Measurements from ENCODE around the gene ATM.
"Not testable (repeated sequence)": the region's sequence is repeated elsewhere in the genome, so short reads cannot be mapped to it uniquely, and the experiment has no call there.

The ATM gene

GRCh38 chr11:108370315-108370714 is 147.4 kb downstream of the ATM start:
- Histone ChIP-seq H3K36me3 (ENCODE audit: control insufficient read depth, low read length) (peaks cover 28% of the 10 kb centered on the region), H3K9me2 (replicated peaks; ENCODE audit: control insufficient read depth, low read length) (no peaks in the 10 kb centered on the region), H3K27ac (ENCODE audit: low read depth, low read length) (no peak overlapping the region), H3K4me1 (ENCODE audit: control insufficient read depth, low read length) (no peaks in the 10 kb centered on the region), H3K9me3 (ENCODE audit: control insufficient read depth, insufficient read depth, low read length) (no peaks in the 10 kb centered on the region), H3K4me3 (ENCODE audit: low read length) (no peak overlapping the region), H3K79me2 (ENCODE audit: control insufficient read depth, low read length) (no peaks in the 10 kb centered on the region), H3K27me3 (ENCODE audit: control insufficient read depth, low read length) (no peaks in the 10 kb centered on the region), H4K20me1 (ENCODE audit: control insufficient read depth, insufficient read depth, low read depth, low read length) (no peaks in the 10 kb centered on the region), H3K4me2 (ENCODE audit: low read length) (no peak overlapping the region), H3F3A (ENCODE audit: control insufficient read depth, insufficient read depth) (no peaks in the 10 kb centered on the region)
- TF ChIP-seq, protein P1, sequence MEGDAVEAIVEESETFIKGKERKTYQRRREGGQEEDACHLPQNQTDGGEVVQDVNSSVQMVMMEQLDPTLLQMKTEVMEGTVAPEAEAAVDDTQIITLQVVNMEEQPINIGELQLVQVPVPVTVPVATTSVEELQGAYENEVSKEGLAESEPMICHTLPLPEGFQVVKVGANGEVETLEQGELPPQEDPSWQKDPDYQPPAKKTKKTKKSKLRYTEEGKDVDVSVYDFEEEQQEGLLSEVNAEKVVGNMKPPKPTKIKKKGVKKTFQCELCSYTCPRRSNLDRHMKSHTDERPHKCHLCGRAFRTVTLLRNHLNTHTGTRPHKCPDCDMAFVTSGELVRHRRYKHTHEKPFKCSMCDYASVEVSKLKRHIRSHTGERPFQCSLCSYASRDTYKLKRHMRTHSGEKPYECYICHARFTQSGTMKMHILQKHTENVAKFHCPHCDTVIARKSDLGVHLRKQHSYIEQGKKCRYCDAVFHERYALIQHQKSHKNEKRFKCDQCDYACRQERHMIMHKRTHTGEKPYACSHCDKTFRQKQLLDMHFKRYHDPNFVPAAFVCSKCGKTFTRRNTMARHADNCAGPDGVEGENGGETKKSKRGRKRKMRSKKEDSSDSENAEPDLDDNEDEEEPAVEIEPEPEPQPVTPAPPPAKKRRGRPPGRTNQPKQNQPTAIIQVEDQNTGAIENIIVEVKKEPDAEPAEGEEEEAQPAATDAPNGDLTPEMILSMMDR (IDR thresholded peaks at IDR 0.05; ENCODE audit: low read depth, low read length, poor library complexity, severe bottlenecking), result no peak
- no peak for TF ChIP-seq EZH2phosphoT487 (IDR thresholded peaks at IDR 0.05; ENCODE audit: borderline replicate concordance, low read length)

- Histone ChIP-seq H3K4me3 (ENCODE audit: low read length) (no peak overlapping the region), H3K4me1 (ENCODE audit: control insufficient read depth, low read length) (no peaks in the 10 kb centered on the region), H3K36me3 (ENCODE audit: control insufficient read depth, low read length) (peaks cover 22% of the 10 kb centered on the region), H3K27me3 (ENCODE audit: control insufficient read depth, low read length) (no peaks in the 10 kb centered on the region), H3K9me2 (replicated peaks; ENCODE audit: control insufficient read depth, low read length) (no peaks in the 10 kb centered on the region), H3K79me2 (ENCODE audit: control insufficient read depth, low read length) (no peaks in the 10 kb centered on the region), H3K9me3 (ENCODE audit: control insufficient read depth, insufficient read depth, low read length) (no peaks in the 10 kb centered on the region), H3F3A (ENCODE audit: control insufficient read depth, insufficient read depth) (no peaks in the 10 kb centered on the region), H3K4me2 (ENCODE audit: low read length) (no peak overlapping the region), H3K27ac (ENCODE audit: low read depth, low read length) (no peak overlapping the region), H4K20me1 (ENCODE audit: control insufficient read depth, insufficient read depth, low read depth, low read length) (no peaks in the 10 kb centered on the region)
- TF ChIP-seq, protein P1 (IDR thresholded peaks at IDR 0.05; ENCODE audit: low read depth, low read length, poor library complexity, severe bottlenecking), result no peak
- no peak for TF ChIP-seq EZH2phosphoT487 (IDR thresholded peaks at IDR 0.05; ENCODE audit: borderline replicate concordance, low read length)
Observed at GRCh38 chr11:108370990-108371389, 148.1 kb downstream of the ATM start.

DNA sequence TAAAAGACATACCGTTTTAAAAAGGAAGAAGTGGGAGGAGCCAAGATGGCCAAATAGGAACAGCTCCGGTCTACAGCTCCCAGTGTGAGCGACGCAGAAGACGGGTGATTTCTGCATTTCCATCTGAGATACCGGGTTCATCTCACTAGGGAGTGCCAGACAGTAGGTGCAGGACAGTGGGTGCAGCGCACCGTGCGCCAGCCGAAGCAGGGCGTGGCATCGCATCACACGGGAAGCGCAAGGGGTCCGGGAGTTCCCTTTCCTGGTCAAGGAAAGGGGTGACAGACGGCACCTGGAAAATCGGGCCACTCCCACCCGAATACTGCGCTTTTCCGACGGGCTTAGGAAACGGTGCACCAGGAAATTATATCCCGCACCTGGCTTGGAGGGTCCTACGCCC is 150.6 kb downstream of the ATM start:
- not testable (repeated sequence) for H3K4me2 ChIP-seq (ENCODE audit: low read length); H3K36me3 ChIP-seq (ENCODE audit: control insufficient read depth, low read length); H3K27me3 ChIP-seq (ENCODE audit: control insufficient read depth, low read length); H3K9me3 ChIP-seq (ENCODE audit: control insufficient read depth, insufficient read depth, low read length); H3F3A ChIP-seq (ENCODE audit: control insufficient read depth, insufficient read depth); H3K9me2 ChIP-seq (replicated peaks; ENCODE audit: control insufficient read depth, low read length); H3K79me2 ChIP-seq (ENCODE audit: control insufficient read depth, low read length); H3K4me3 ChIP-seq (ENCODE audit: low read length); H4K20me1 ChIP-seq (ENCODE audit: control insufficient read depth, insufficient read depth, low read depth, low read length); H3K4me1 ChIP-seq (ENCODE audit: control insufficient read depth, low read length); H3K27ac ChIP-seq (ENCODE audit: low read depth, low read length)

DNA sequence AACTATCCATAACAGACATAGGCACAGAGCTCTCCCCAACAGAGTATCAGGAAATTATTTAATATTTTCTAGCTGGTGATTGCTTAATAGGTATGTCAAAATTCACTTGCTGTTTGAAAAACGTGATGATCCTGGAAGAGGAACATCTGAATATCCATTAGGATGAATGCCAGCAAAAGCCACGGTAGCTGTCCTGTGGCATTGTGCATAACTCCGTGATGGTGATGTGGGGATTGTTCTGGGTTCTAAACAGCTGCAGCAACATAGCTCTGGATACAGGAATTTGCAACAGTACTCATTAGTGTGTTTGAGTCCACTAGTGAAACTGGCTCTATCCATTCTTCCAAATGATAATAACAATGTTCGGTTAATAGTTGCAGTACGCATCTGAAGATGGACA is 165.7 kb downstream of the ATM start:
- Histone ChIP-seq H3K4me3 (ENCODE audit: low read length) (no peak overlapping the region), H3K9me2 (replicated peaks; ENCODE audit: control insufficient read depth, low read length) (no peaks in the 10 kb centered on the region), H3K4me2 (ENCODE audit: low read length) (no peak overlapping the region), H3K9me3 (ENCODE audit: control insufficient read depth, insufficient read depth, low read length) (no peaks in the 10 kb centered on the region), H3F3A (ENCODE audit: control insufficient read depth, insufficient read depth) (no peaks in the 10 kb centered on the region), H3K36me3 (ENCODE audit: control insufficient read depth, low read length) (no peaks in the 10 kb centered on the region), H3K79me2 (ENCODE audit: control insufficient read depth, low read length) (no peaks in the 10 kb centered on the region), H3K4me1 (ENCODE audit: control insufficient read depth, low read length) (no peaks in the 10 kb centered on the region), H4K20me1 (ENCODE audit: control insufficient read depth, insufficient read depth, low read depth, low read length) (no peaks in the 10 kb centered on the region), H3K27me3 (ENCODE audit: control insufficient read depth, low read length) (no peaks in the 10 kb centered on the region), H3K27ac (ENCODE audit: low read depth, low read length) (no peak overlapping the region)
- TF ChIP-seq, protein P1 (IDR thresholded peaks at IDR 0.05; ENCODE audit: low read depth, low read length, poor library complexity, severe bottlenecking), result no peak
- TF ChIP-seq EZH2phosphoT487 (IDR thresholded peaks at IDR 0.05; ENCODE audit: borderline replicate concordance, low read length), result no peak

Measured in DOHH2 (cell line).